ENCODE measurements around the gene ZNF76. TPM values are rescaled to one million over a fixed set of nuclear protein-coding genes. Genes with fewer than 3 reads are reported as not detected.
A peak's percentile ranks its signal among the peaks of the same experiment; 100 is the strongest.

Gene ZNF76
- total RNA-seq (2012; rRNA removed): 16.2 and 18.3 TPM in 2 replicates

DNA sequence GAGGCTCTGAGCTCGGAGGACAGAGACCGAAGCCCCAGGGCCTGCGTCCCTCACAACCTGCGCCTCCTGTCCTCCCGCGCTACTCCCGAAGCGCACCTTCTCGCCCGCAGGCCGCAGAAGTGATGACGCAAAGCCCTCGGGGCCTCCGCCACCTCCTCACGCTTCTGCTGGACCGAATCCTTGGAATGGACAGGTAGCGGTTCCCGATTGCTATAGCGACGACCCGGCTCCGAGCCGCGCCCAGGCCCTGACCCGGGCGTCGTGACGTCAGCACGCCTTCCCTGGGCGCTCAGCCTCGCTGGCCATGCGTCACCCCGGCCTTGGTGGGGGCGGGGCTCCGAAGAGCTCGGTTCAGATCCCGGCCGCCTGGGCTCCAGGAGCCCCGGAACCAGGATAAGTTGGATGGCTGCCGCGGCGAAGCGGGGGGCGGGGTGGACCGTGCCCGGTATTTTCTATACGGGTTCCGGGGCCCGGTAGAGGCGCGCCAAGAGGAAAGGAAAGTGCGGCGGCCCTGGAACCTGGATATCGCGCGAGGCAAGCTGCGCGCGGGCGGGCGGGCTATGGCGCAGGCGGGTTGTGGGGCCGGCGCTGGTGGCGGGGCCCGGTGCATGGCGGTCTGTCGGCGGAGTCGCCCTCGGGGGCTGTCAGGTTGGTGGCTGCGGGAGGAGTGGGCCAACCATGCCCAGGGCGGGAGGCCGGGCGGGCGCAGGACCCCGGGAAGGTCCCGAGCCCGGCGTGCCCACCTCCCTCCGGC, at the start of gene ZNF76:
TSS of gene ZNF76 (plus strand) at position 542 of the 754 bp plus-strand sequence. CDS start 21,417 bp downstream, outside the sequence.
- Histone ChIP-seq H3K27me3 (ENCODE audit: control insufficient read depth, insufficient read depth, low read length) (no peaks in the 10 kb centered on the region), H3K36me3 (ENCODE audit: insufficient read depth, low read length) (no peaks in the 10 kb centered on the region), H3K9me3 (replicated peaks; ENCODE audit: low read length) (no peaks in the 10 kb centered on the region), H3K4me1 (ENCODE audit: control insufficient read depth, insufficient read depth, low read length) (peaks cover 16% of the 10 kb centered on the region), H3K4me3 (ENCODE audit: low read length) (peak within 1 kb of the TSS; percentile 96), H3K9ac (ENCODE audit: low read depth, low read length) (peak within 1 kb of the TSS; percentile 85), H3K4me2 (ENCODE audit: low read length) (peak within 1 kb of the TSS; percentile 94)

DNA sequence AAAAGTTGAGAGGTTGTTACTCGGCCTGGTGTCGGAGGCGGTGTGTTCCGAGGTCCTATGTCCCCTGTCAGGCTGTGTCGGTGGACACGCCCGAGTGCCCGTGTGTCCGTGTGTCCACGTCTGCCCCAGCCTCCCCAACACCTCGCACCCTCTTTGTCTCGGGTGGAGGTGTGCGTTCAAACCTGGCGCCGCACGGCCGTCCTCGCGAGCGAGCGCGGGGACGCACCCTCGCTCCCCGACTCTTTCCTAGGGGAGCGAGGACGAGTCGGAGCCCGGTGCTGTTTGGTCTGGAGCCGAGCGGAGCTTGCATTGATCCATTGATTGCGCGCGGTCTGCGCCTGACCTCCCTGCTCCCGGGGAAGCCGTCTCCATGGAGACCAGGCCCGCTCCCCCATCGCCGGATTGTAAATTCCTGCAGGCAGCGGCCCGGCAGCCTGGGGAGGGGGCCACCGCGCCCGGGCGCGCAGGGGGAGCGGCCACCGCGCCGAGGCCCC, 46.2 kb upstream of the ZNF76 start:
- H3K9me3 ChIP-seq (replicated peaks; ENCODE audit: low read length): no peaks in the 10 kb centered on the region

DNA sequence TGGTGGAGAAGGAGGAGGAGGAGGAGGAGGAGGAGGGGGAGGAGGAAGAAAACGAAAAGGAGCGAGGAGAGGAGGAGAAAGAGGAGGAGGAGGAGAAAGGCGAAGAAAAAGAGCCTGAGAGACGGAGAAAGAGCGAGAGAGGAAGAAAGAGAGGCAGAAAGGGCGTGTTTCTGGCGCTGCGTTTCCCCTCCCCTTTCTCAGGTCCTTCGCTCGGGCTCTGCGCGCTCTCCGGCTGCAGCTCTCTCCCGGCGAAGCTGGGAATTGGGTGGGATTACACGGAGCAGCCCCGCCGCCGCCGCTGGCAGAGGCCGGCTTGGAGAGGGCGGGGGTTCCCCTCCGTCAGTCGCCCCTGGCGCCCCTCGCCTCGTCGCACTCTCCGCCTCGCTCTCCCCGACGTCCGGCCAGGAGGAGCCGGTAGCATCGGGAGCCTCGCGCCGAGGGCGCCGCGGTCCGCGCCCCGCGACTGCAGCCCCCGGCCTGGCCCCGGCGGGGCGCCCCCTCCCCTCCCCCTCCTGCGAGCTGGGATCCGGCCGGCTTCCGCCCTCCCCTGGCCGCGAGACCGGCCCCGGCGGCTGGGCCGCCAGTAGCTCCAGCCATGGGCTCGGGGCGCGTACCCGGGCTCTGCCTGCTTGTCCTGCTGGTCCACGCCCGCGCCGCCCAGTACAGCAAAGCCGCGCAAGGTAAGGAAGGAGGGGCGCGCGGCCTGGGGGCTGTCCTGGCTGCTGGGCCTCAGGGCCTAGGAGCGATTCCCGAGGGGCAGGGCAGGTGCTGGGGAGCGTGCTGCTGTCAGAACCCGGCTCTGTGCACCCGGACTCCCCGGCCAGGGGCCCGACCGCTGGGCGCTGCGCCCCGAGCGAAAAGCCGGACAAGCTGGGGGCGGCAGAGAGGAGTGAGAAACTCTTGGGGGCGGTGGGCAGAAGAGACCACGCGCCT, 45.4 kb upstream of the ZNF76 start, which contains the start of gene SCUBE3:
TSS of gene SCUBE3 (plus strand) at position 133 of the 933 bp plus-strand sequence. CDS start at position 596, 463 bp downstream.
- Histone ChIP-seq H3K4me2 (ENCODE audit: low read length) (peak within 1 kb of the TSS; percentile 92), H3K9ac (ENCODE audit: low read depth, low read length) (peak within 1 kb of the TSS; percentile 57), H3K36me3 (ENCODE audit: insufficient read depth, low read length) (peaks cover 4% of the 10 kb centered on the region), H3K9me3 (replicated peaks; ENCODE audit: low read length) (no peaks in the 10 kb centered on the region), H3K4me3 (ENCODE audit: low read length) (peak within 1 kb of the TSS; percentile 76), H3K27me3 (ENCODE audit: control insufficient read depth, insufficient read depth, low read length) (peaks cover 15% of the 10 kb centered on the region), H3K4me1 (ENCODE audit: control insufficient read depth, insufficient read depth, low read length) (peaks cover 41% of the 10 kb centered on the region)

More for the DNA sequence above, 46.2 kb upstream of the ZNF76 start:
- peak overlapping the region; percentile 76 for H3K4me3 ChIP-seq (ENCODE audit: low read length)
- H3K9ac ChIP-seq (ENCODE audit: low read depth, low read length): peak overlapping the region; percentile 57
- peaks cover 22% of the 10 kb centered on the region for H3K27me3 ChIP-seq (ENCODE audit: control insufficient read depth, insufficient read depth, low read length)
- peak overlapping the region; percentile 92 for H3K4me2 ChIP-seq (ENCODE audit: low read length)
- peaks cover 4% of the 10 kb centered on the region for H3K36me3 ChIP-seq (ENCODE audit: insufficient read depth, low read length)
- peaks cover 38% of the 10 kb centered on the region for H3K4me1 ChIP-seq (ENCODE audit: control insufficient read depth, insufficient read depth, low read length)

DNA sequence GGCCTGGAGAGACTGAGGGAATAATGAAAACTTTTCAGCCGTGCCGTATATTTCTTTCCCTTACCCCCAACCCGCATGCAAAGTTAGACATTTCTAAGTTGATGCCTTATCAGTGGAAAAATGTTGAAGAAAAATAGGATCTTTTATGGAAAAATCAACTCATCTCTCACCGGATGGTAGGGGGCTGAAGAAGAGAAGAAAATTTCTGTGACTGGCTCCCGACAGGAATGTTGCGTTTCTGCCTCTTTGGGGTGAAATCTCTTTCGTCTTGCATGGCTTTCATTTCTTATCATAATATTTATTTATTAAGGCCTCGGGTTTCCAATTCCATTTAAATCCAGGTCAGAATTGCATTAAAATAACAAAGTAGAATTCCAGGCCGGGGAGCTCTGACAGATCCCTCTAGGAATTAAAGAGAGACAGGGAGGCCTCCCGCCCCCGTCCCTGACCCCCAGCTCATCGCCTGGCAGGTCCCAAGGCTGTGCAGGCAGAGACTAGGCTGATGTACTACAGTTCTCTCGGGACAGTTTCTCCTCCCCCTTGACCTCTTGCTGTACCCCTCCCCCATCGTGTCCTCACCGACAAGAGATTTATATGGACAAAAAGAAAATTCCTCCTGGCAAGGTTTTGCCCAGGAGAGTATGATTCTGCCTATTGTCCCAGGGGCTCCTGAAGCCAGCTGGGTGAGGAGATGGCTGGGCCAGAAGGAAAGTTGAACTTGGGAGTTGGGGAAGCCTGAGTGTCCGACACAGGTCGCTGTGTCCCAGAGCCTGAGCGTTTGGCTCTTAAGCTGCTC, 44.5 kb upstream of the ZNF76 start:
- H3K4me1 ChIP-seq (ENCODE audit: control insufficient read depth, insufficient read depth, low read length): peaks cover 41% of the 10 kb centered on the region
- peak overlapping the region; percentile 92 for H3K4me2 ChIP-seq (ENCODE audit: low read length)
- H3K27me3 ChIP-seq (ENCODE audit: control insufficient read depth, insufficient read depth, low read length): peaks cover 15% of the 10 kb centered on the region
- H3K36me3 ChIP-seq (ENCODE audit: insufficient read depth, low read length): peaks cover 4% of the 10 kb centered on the region
- peak overlapping the region; percentile 57 for H3K9ac ChIP-seq (ENCODE audit: low read depth, low read length)
- peak overlapping the region; percentile 76 for H3K4me3 ChIP-seq (ENCODE audit: low read length)
- H3K9me3 ChIP-seq (replicated peaks; ENCODE audit: low read length): no peaks in the 10 kb centered on the region

DNA sequence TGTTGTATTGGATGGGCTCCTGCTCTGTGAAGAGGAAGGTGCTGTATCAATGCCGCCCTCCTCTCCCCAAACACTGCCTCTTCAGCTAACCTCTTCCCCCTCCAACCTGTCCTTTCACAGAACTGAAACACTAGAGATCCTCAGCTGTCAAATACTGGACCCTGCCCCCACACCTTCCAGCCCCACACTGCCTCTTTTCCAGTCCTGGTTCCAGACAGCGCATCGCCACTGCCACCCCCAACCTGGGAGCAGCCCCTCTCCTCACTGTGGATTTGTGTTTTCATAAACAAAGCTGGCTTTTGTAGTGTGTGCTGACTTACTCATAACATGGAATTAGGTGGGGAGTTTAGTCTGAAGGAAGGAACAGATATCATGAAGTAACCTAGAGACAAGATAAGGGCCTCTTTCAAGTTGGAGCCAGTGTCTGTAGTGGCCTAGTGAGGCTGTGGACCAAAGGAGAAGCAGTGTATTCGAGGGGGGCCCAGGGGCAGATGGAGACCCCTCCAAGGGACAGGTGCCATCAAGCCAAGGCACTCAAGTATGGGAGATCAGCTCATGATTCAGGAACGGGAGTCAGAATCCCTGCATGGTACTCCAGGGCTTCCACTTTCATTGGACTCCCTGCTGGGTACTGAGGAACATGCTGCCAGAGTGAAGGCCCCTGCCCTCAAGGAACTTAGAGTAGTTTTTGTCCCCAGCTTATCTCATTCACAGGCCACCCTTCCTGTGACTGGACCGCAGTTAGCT, 43.7 kb upstream of the ZNF76 start:
- Histone ChIP-seq H3K9me3 (replicated peaks; ENCODE audit: low read length) (no peaks in the 10 kb centered on the region), H3K4me2 (ENCODE audit: low read length) (peak overlapping the region; percentile 92), H3K9ac (ENCODE audit: low read depth, low read length) (no peak overlapping the region), H3K27me3 (ENCODE audit: control insufficient read depth, insufficient read depth, low read length) (peaks cover 15% of the 10 kb centered on the region), H3K4me3 (ENCODE audit: low read length) (peak overlapping the region; percentile 76), H3K4me1 (ENCODE audit: control insufficient read depth, insufficient read depth, low read length) (peaks cover 41% of the 10 kb centered on the region), H3K36me3 (ENCODE audit: insufficient read depth, low read length) (peaks cover 4% of the 10 kb centered on the region)

DNA sequence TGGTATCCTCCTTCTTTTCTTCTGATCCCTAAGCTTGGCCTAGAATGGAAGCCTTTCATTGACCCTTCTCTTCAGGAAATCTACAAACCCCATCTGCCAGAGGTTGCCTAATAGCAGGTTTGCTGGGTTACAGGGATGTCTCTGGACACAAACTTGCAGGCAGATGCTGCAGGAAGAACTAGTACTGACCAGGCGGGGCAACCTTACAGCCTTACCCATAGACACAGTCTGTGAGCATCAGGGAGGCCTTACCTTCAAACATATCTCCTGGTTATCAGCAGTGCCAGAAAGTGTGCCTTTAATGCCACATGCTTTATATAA, 43.2 kb upstream of the ZNF76 start:
- Histone ChIP-seq H3K27me3 (ENCODE audit: control insufficient read depth, insufficient read depth, low read length) (peaks cover 12% of the 10 kb centered on the region), H3K36me3 (ENCODE audit: insufficient read depth, low read length) (peaks cover 4% of the 10 kb centered on the region), H3K4me3 (ENCODE audit: low read length) (peak overlapping the region; percentile 76), H3K9ac (ENCODE audit: low read depth, low read length) (no peak overlapping the region), H3K9me3 (replicated peaks; ENCODE audit: low read length) (no peaks in the 10 kb centered on the region), H3K4me2 (ENCODE audit: low read length) (peak overlapping the region; percentile 92), H3K4me1 (ENCODE audit: control insufficient read depth, insufficient read depth, low read length) (peaks cover 41% of the 10 kb centered on the region)

DNA sequence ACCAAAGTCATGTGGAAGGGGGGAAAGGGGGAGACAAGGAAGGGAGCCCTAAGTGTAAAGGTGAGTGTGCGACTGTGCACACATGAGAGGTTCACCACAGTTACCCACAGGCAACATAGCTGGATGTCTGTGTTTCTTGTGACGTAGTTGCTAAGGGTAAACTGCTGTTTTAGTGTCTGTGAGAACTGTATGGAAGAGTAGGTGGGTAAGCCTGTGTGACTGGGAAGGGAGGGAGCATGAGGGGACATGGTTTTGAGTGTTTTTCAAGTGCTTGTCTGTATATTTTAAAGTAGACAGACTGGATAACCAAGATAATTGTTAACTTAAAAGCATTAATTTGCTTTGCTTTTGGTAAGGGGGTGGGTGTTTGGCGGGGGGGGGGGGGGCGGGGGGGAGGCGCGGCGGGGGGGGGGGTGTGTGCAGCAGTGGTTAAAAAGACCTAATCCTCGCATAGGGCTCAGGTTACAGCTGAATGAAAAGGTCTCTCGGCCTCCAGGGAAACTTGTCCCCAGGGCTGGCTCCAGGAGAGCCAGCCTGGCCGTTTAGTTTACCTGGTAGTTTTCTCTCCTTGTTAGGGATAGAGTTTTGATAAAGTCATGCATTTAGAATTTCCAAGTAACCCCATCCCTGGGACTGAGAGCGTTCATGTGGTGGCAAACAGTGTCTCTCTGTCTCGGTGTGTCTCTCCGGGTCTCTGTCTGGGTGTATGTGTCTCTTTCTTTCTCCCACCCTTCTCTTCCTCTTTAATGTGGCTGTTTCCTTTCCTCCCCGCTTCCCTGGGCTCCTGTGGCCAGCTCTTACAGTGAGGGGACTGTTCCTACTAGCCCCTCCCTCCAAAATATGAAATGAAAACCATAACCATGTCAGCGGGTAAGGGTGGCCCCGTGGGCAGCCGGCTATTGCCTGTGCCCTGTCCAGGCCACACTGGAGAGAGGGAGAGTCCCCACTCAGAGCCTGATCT, 42.4 kb upstream of the ZNF76 start:
- Histone ChIP-seq H3K9ac (ENCODE audit: low read depth, low read length) (no peak overlapping the region), H3K4me3 (ENCODE audit: low read length) (peak overlapping the region; percentile 52), H3K4me1 (ENCODE audit: control insufficient read depth, insufficient read depth, low read length) (peaks cover 41% of the 10 kb centered on the region), H3K9me3 (replicated peaks; ENCODE audit: low read length) (no peaks in the 10 kb centered on the region), H3K36me3 (ENCODE audit: insufficient read depth, low read length) (peaks cover 4% of the 10 kb centered on the region), H3K4me2 (ENCODE audit: low read length) (peak overlapping the region; percentile 92), H3K27me3 (ENCODE audit: control insufficient read depth, insufficient read depth, low read length) (peaks cover 11% of the 10 kb centered on the region)

DNA sequence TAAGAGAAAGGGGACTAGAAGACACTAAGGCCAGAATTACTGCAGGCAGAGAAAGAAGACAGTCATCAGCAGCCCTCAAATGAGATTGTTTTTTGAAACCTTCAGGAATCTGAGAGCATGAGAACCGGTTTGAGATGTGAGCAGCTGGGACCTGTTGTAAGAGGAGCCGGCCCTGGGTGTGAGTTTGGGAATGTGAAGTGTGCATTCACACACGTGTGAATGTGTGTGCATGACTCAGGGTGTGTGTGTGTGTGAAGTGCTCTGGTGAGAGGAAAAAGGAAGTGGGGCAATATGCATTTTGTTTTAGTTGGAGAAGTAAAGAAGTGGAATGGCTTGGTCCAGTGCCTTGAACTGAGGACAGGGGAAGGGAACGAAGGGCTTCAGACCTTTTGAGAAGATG, 41.5 kb upstream of the ZNF76 start:
- Histone ChIP-seq H3K36me3 (ENCODE audit: insufficient read depth, low read length) (peaks cover 4% of the 10 kb centered on the region), H3K4me1 (ENCODE audit: control insufficient read depth, insufficient read depth, low read length) (peaks cover 41% of the 10 kb centered on the region), H3K4me3 (ENCODE audit: low read length) (no peak overlapping the region), H3K27me3 (ENCODE audit: control insufficient read depth, insufficient read depth, low read length) (peaks cover 2% of the 10 kb centered on the region), H3K9me3 (replicated peaks; ENCODE audit: low read length) (no peaks in the 10 kb centered on the region), H3K9ac (ENCODE audit: low read depth, low read length) (no peak overlapping the region), H3K4me2 (ENCODE audit: low read length) (peak overlapping the region; percentile 66)

DNA sequence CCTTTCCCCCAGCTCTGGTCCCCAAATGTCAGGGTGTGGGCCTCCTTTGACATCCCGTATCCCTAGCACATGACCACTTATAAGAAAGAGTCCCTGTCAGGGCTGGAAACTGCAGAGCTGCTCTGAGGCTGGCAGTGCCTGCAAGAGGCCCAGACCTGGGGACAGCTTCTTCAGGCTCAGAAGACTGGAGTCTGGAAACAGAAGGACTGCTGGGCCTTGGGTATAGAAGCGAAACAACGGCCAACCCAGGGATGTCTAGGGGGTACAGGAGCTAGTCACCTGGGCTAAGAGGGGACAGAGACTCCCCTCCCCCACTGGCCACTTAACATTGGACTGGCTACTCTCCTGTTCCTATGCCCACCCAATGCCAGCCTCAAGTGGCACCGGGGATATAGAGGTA, 41.1 kb upstream of the ZNF76 start:
- peaks cover 36% of the 10 kb centered on the region for H3K4me1 ChIP-seq (ENCODE audit: control insufficient read depth, insufficient read depth, low read length)
- no peak overlapping the region for H3K9ac ChIP-seq (ENCODE audit: low read depth, low read length)
- no peaks in the 10 kb centered on the region for H3K27me3 ChIP-seq (ENCODE audit: control insufficient read depth, insufficient read depth, low read length)
- H3K9me3 ChIP-seq (replicated peaks; ENCODE audit: low read length): no peaks in the 10 kb centered on the region
- peaks cover 7% of the 10 kb centered on the region for H3K36me3 ChIP-seq (ENCODE audit: insufficient read depth, low read length)
- peak overlapping the region; percentile 66 for H3K4me2 ChIP-seq (ENCODE audit: low read length)
- no peak overlapping the region for H3K4me3 ChIP-seq (ENCODE audit: low read length)
